GM12878 (cell line): ENCODE data around the gene TOMM5. TPM values are rescaled to one million over a fixed set of nuclear protein-coding genes. Genes with fewer than 3 reads are reported as not detected.

Experiments
- ATAC-seq: fragments of 200-7000 bp; cut with Tn5 transposase; 3 replicates; pipeline ENCODE4 v1.9.1; 2020; ENCODE audit warnings: mild to moderate bottlenecking, moderate library complexity
- BruUV-seq: library from RNA; stranded (reverse); fragments of 400-500 nt; replicated peaks from 2 replicates; lab custom pipeline; 2021; lab: Mats Ljungman, UMichigan
- CTCF ChIA-PET: fragments of 300-600 bp; sonication (Branson Sonifier 250); formaldehyde crosslinking; extraction: SDS; loops from one replicate; lab custom pipeline; 2021; ENCODE audit warnings: inconsistent platforms; lab: Yijun Ruan, JAX
- POLR2A ChIA-PET: fragments of 350-600 bp; formaldehyde crosslinking; extraction: SDS; loops from one replicate; lab custom pipeline; 2021; ENCODE audit warnings: inconsistent platforms; lab: Charles Lee
- RAD21 ChIA-PET: fragments of 300-600 bp; sonication (Branson Sonifier 250); formaldehyde crosslinking; loops from one replicate; lab custom pipeline; 2023; ENCODE audit warnings: antibody characterized with exemption; ENCODE audit not compliant: unreplicated experiment; lab: Charles Lee
- SMC1A ChIA-PET: fragments of 300-600 bp; sonication (Branson Sonifier 250); formaldehyde crosslinking; loops from one replicate; lab custom pipeline; 2023; ENCODE audit not compliant: unreplicated experiment, uncharacterized antibody; lab: Charles Lee
- DNase-seq: peaks from one replicate; pipeline ENCODE4 v3.0.0-alpha.2; 2011; ENCODE audit warnings: low read depth, low spot score
- FAIRE-seq: peaks from 3 replicates; lab custom pipeline; 2011; peaks lifted over from hg19 to GRCh38; lab: Jason Lieb, UNC
- H2AFZ ChIP-seq: 2 replicates; pipeline ENCODE4 v1.6.0; 2011; ENCODE audit warnings: low read depth, low read length, control low read depth; ENCODE audit not compliant: control insufficient read depth
- H3K27ac ChIP-seq: 2 replicates; pipeline ENCODE4 v1.5.1; 2011; ENCODE audit warnings: control low read depth; ENCODE audit not compliant: control insufficient read depth, insufficient read depth
- H3K27me3 ChIP-seq, 2 experiments: replicated peaks in 1 of 2; 2 replicates each; pipeline versions ENCODE4 v1.6.0 to v1.6.1; 2011; ENCODE audit warnings: low read length in 1 of 2; ENCODE audit not compliant: control insufficient read depth in 2 of 2, insufficient read depth in 2 of 2
- H3K36me3 ChIP-seq, 2 experiments: 2 replicates each; pipeline ENCODE4 v1.5.1; 2011; ENCODE audit warnings: low read length in 1 of 2; ENCODE audit not compliant: control insufficient read depth in 2 of 2, insufficient read depth in 2 of 2
- H3K4me1 ChIP-seq: 2 replicates; pipeline ENCODE4 v1.6.1; 2011; ENCODE audit warnings: mild to moderate bottlenecking, low read length, moderate library complexity, mixed read lengths; ENCODE audit not compliant: control insufficient read depth, insufficient read depth
- H3K4me2 ChIP-seq: 2 replicates; pipeline ENCODE4 v1.6.0; 2011; ENCODE audit warnings: control low read depth; ENCODE audit not compliant: control insufficient read depth, insufficient read depth
- H3K4me3 ChIP-seq: fragments of 200-600 bp; sonication (generic); 2 replicates; pipeline ENCODE4 v1.5.1; 2016
- H3K79me2 ChIP-seq: 2 replicates; pipeline ENCODE4 v1.6.0; 2011; ENCODE audit warnings: low read length; ENCODE audit not compliant: control insufficient read depth, insufficient read depth
- H3K9ac ChIP-seq: 2 replicates; pipeline ENCODE4 v1.8.0; 2011; ENCODE audit warnings: low read length, control low read depth, mixed read lengths; ENCODE audit not compliant: control insufficient read depth, insufficient read depth
- H3K9me3 ChIP-seq: replicated peaks from 3 replicates; pipeline ENCODE4 v1.5.1; 2011; ENCODE audit warnings: mild to moderate bottlenecking, low read length; ENCODE audit not compliant: control insufficient read depth, insufficient read depth
- H4K20me1 ChIP-seq: 2 replicates; pipeline ENCODE4 v1.6.0; 2011; ENCODE audit not compliant: control insufficient read depth, insufficient read depth
- HDAC2 ChIP-seq: fragments of 200-600 bp; sonication (generic); IDR thresholded peaks from 2 replicates; pipeline ENCODE4 v1.6.1; 2017
- ZNF207 ChIP-seq: fragments of 450-650 bp; IDR thresholded peaks from 2 replicates; pipeline ENCODE4 v1.6.1; 2014; ENCODE audit warnings: antibody characterized with exemption, mild to moderate bottlenecking, borderline replicate concordance
- WGBS: methylation state at CpG from one replicate; pipeline ENCODE4 v1.1.6; 2016; ENCODE audit warnings: low lambda C conversion rate; ENCODE audit not compliant: insufficient replicate concordance, insufficient coverage; ENCODE audit errors: missing lambda C conversion rate; 5-methylcytosine and 5-hydroxymethylcytosine counted together
- in situ Hi-C: fragments of 300-500 bp; cut with MboI; formaldehyde crosslinking; loops from 9 replicates; pipeline ENCODE4 v1.14.3; 2018; ENCODE audit warnings: mixed read lengths
- intact Hi-C: fragments of 100-400 bp; cut with micrococcal nuclease; formaldehyde crosslinking; loops from one replicate; pipeline ENCODE4 v1.14.2; 2022; ENCODE audit not compliant: unreplicated experiment
- polyA plus RNA-seq, 11 experiments: library from polyadenylated mRNA; depleted of rRNA in 4 of 11; unstranded in 6 of 11; stranded (reverse) in 5 of 11; fragments of >200 nt; fragmentation: Nextera tagmentation in 4 of 11; fragmentation: Illumina TruSeq in 1 of 11; extraction: Ambion mirVana in 4 of 11; extraction: Trizol in 1 of 11; gene quantifications; 1 replicate in 1 of 11; 2 replicates in 10 of 11; pipeline versions ENCODE4 v1.2.1 to v1.2.3, GENCODE V29; 2011 to 2016; ENCODE audit warnings: inconsistent platforms in 2 of 11, missing spikeins in 2 of 11, low read depth in 1 of 11
- total RNA-seq, 4 experiments: library from RNA; depleted of rRNA in 3 of 4; stranded (reverse); fragments of >200 nt in 3 of 4; fragmentation: Illumina TruSeq in 1 of 4; extraction: Trizol in 1 of 4; gene quantifications; 2 replicates each; pipeline versions ENCODE4 v1.2.1 to v1.2.3, GENCODE V29; 2013 to 2021
- TF ChIP-seq, protein P1 (sequence below): IDR thresholded peaks from 2 replicates; pipeline ENCODE4 v1.6.1; 2011; ENCODE audit warnings: mild to moderate bottlenecking, low read depth, low read length, moderate library complexity; ENCODE audit not compliant: insufficient replicate concordance

The TOMM5 gene
- total and polyA plus RNA-seq, 10 of the 15 experiments (the other 5 are each of a cell fraction or from before 2014, with no cell fraction given): 152 to 1,143 (median 351) TPM

GRCh38 chr9:37593883-37594448, 1.6 kb upstream of the TOMM5 start (continued):
- TF ChIP-seq, protein P1, sequence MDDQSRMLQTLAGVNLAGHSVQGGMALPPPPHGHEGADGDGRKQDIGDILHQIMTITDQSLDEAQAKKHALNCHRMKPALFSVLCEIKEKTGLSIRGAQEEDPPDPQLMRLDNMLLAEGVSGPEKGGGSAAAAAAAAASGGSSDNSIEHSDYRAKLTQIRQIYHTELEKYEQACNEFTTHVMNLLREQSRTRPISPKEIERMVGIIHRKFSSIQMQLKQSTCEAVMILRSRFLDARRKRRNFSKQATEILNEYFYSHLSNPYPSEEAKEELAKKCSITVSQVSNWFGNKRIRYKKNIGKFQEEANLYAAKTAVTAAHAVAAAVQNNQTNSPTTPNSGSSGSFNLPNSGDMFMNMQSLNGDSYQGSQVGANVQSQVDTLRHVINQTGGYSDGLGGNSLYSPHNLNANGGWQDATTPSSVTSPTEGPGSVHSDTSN: no peak
- TF ChIP-seq ZNF207: no peak

DNA sequence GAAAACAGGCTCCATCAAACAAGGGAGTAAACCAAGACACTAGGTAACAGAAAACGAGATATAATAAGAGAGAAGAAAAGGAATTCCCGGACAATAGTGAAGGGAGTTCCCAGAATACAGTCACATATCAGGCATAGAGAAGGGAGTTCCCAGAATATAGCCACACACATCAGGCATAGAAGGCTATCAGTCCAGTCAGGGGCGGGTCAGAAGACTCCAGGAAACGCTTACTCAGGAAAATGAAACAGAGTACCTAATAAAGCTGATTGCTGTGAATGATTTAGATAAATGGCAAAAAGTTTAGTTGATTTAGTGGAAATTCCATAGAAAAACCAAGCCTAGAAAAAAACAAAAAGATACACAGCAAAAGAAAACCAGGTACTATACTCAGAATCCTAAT, 4.9 kb downstream of the TOMM5 start:
- Histone ChIP-seq H3K27ac (peak overlapping the region; percentile 32), H3K27me3 (no peaks in the 10 kb centered on the region), H3K36me3 (peaks cover 2 to 27% of the 10 kb centered on the region in 2 experiments), H2AFZ (no peak overlapping the region), H3K79me2 (peaks cover 64% of the 10 kb centered on the region), H4K20me1 (0 out of 2 replicates have a peak, but pooled peaks cover 8% of the 10 kb centered on the region), H3K9ac (no peak overlapping the region), H3K4me3 (no peak overlapping the region), H3K4me2 (no peak overlapping the region), H3K9me3 (no peaks in the 10 kb centered on the region), H3K4me1 (peaks cover 8% of the 10 kb centered on the region)
- WGBS: 68% methylated on average over 4 of the region's 4 CpGs
- RAD21 ChIA-PET: no interaction called here
- POLR2A ChIA-PET: interaction anchor here (1.0 to 6.7 kb wide), 2 partner anchors 11 to 15 kb away, joined by 3 to 54 read pairs; partner anchors contain the start of gene FBXO10
- no TSS peak for BruUV-seq
- SMC1A ChIA-PET: interaction anchor here (6.1 kb wide), 1 partner anchor 10 kb away, joined by 60 read pairs; the partner anchor contains the start of gene FBXO10
- intact Hi-C loops (no loop called here), in situ Hi-C loops (no loop called here)
- ATAC-seq (no peak), DNase-seq (no peak), FAIRE-seq (no peak)
- TF ChIP-seq HDAC2: no peak
- CTCF ChIA-PET: interaction anchor here (8.4 kb wide), 1 partner anchor 11 kb away, joined by 55 read pairs; the partner anchor contains the start of gene FBXO10
